GM20431 (cell line): ENCODE measurements around the gene YRDC.

ENCODE experiments used
- in situ Hi-C: fragments of 300-500 bp; cut with MseI, MboI; formaldehyde crosslinking; loops from one replicate; pipeline ENCODE4 v1.15.0; 2020; ENCODE audit warnings: low sequenced_read_pairs; ENCODE audit not compliant: unreplicated experiment

The YRDC gene

GRCh38 chr1:37822906-37823815 lies 15.2 kb upstream of the YRDC start:
- in situ Hi-C loops, result no loop called here

- in situ Hi-C loops, result no loop called here
Observed at GRCh38 chr1:37821481-37821880, 13.5 kb upstream of the YRDC start.

- in situ Hi-C loops, result no loop called here
Observed at GRCh38 chr1:37817481-37817880, 9.5 kb upstream of the YRDC start.

- in situ Hi-C loops, result no loop called here
Observed at GRCh38 chr1:37814252-37814651, 6.2 kb upstream of the YRDC start.

- in situ Hi-C loops, result no loop called here
Observed at GRCh38 chr1:37813529-37814145, 5.6 kb upstream of the YRDC start.

GRCh38 chr1:37811027-37811655 lies 3.1 kb upstream of the YRDC start:
- in situ Hi-C loops, result no loop called here

- in situ Hi-C loops, result no loop called here
Observed at GRCh38 chr1:37809942-37810341, 1.9 kb upstream of the YRDC start.

GRCh38 chr1:37808369-37809319 lies 636 bp upstream of the YRDC start:
- in situ Hi-C loops, result no loop called here

- in situ Hi-C loops, result no loop called here
Observed at GRCh38 chr1:37807220-37807554, 821 bp downstream of the YRDC start.

- in situ Hi-C loops, result no loop called here
Observed at GRCh38 chr1:37802439-37802838, 5.6 kb downstream of the YRDC start.

- in situ Hi-C loops, result no loop called here
Observed at GRCh38 chr1:37797750-37798345, 10.2 kb downstream of the YRDC start.

GRCh38 chr1:37795340-37796125 lies 12.5 kb downstream of the YRDC start:
- in situ Hi-C loops, result no loop called here

GRCh38 chr1:37794372-37795339 lies 13.4 kb downstream of the YRDC start:
- in situ Hi-C loops, result no loop called here

- in situ Hi-C loops, result no loop called here
Observed at GRCh38 chr1:37793773-37794371, 14.1 kb downstream of the YRDC start, which contains the start of gene MANEAL. TSS of gene MANEAL (plus strand) at chr1:37793847. CDS start at chr1:37794183, 336 bp downstream.

- in situ Hi-C loops, result no loop called here
Observed at GRCh38 chr1:37792943-37793686, 14.9 kb downstream of the YRDC start.

- in situ Hi-C loops, result no loop called here
Observed at GRCh38 chr1:37782491-37782890, 25.5 kb downstream of the YRDC start.

- in situ Hi-C loops, result no loop called here
Observed at GRCh38 chr1:37778654-37779053, 29.4 kb downstream of the YRDC start.
